Transverse colon (tissue), 4 donors: Measurements from ENCODE around the gene TAC3.

Source experiments
- POLR2AphosphoS5 ChIP-seq, 3 donors: sonication (generic); formaldehyde crosslinking; IDR thresholded peaks; one replicate each; pipeline ENCODE4 v1.6.1; 2016; ENCODE audit warnings: antibody characterized with exemption in 3 of 3
- TF ChIP-seq, protein P1 (sequence below), 5 experiments: fragments of 200-600 bp in 3 of 5; fragments of 450-650 bp in 2 of 5; sonication (generic) in 3 of 5; IDR thresholded peaks; 1 replicate in 2 of 5; 2 replicates in 3 of 5; pipeline ENCODE4 v1.5.1; 2016 to 2017; ENCODE audit warnings: antibody characterized with exemption in 5 of 5, inconsistent platforms in 3 of 5, mild to moderate bottlenecking in 2 of 5, moderate library complexity in 1 of 5

DNA sequence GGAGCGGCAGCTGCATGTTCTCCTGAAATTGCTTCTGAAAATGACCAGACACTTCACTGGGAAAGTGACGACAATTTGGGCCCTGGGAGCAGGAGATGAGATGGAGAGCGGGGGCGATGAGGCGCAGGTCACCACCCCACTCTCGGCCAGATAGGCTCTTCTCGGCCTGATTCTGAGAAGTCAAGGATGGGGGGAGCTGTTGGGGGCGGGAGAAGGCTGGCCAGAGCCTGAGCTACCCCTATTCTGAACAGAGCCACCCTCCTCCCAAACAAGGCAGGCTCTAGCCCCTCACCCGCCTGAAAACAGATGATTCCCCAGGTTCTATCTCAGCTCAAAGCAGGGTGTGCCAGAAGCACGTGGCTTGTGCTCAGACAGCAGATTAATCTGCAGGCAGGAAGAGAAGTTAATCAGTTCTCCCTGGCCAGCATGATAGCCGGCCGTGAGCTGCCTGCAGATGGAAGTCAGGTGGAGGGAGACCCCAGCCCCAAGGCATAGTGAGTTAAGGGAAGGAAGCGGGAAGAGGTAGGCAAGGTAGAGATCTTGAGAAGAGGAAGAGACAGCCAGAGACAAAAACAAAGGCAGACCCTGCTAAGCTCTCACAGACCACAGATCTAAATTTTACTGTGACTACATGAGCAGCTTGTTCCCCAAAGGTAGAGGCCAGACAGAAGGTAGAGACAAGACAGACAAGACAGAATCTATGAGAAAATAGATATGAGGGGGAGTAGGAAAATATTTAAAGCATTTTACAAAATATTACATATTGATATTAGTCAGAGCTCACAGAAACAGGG is 10.9 kb upstream of the TAC3 start:
- TF ChIP-seq POLR2AphosphoS5 (IDR thresholded peaks at IDR 0.05), result no peak
- TF ChIP-seq, protein P1, sequence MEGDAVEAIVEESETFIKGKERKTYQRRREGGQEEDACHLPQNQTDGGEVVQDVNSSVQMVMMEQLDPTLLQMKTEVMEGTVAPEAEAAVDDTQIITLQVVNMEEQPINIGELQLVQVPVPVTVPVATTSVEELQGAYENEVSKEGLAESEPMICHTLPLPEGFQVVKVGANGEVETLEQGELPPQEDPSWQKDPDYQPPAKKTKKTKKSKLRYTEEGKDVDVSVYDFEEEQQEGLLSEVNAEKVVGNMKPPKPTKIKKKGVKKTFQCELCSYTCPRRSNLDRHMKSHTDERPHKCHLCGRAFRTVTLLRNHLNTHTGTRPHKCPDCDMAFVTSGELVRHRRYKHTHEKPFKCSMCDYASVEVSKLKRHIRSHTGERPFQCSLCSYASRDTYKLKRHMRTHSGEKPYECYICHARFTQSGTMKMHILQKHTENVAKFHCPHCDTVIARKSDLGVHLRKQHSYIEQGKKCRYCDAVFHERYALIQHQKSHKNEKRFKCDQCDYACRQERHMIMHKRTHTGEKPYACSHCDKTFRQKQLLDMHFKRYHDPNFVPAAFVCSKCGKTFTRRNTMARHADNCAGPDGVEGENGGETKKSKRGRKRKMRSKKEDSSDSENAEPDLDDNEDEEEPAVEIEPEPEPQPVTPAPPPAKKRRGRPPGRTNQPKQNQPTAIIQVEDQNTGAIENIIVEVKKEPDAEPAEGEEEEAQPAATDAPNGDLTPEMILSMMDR (IDR thresholded peaks at IDR 0.05), result no peak
